Measurements from ENCODE around the gene C17orf113.

C17orf113 gene

GRCh38 chr17:42072323-42073187 is 22.2 kb upstream of the C17orf113 start:
- no peak for DNase-seq

- no peak for DNase-seq
Measured at GRCh38 chr17:42071810-42072209, 21.4 kb upstream of the C17orf113 start.

- DNase-seq: no peak
Measured at GRCh38 chr17:42068979-42069378, 18.6 kb upstream of the C17orf113 start.

GRCh38 chr17:42067371-42068091 is 17.1 kb upstream of the C17orf113 start:
- peak; percentile 50 for DNase-seq

GRCh38 chr17:42065201-42065600 is 14.8 kb upstream of the C17orf113 start:
- no peak for DNase-seq

GRCh38 chr17:42062681-42063080 is 12.3 kb upstream of the C17orf113 start:
- no peak for DNase-seq

- no peak for DNase-seq
Measured at GRCh38 chr17:42061646-42062487, 11.5 kb upstream of the C17orf113 start.

GRCh38 chr17:42060231-42060630 is 9.8 kb upstream of the C17orf113 start:
- no peak for DNase-seq

GRCh38 chr17:42059815-42060214 is 9.4 kb upstream of the C17orf113 start:
- no peak for DNase-seq

GRCh38 chr17:42058063-42058462 is 7.7 kb upstream of the C17orf113 start:
- DNase-seq: no peak

- no peak for DNase-seq
Measured at GRCh38 chr17:42056635-42057034, 6.2 kb upstream of the C17orf113 start.

GRCh38 chr17:42055496-42055895 is 5.1 kb upstream of the C17orf113 start:
- no peak for DNase-seq

- no peak for DNase-seq
Measured at GRCh38 chr17:42055027-42055426, 4.6 kb upstream of the C17orf113 start.

- no peak for DNase-seq
Measured at GRCh38 chr17:42053731-42054500, 3.5 kb upstream of the C17orf113 start.

- DNase-seq: no peak
Measured at GRCh38 chr17:42052346-42052877, 2.0 kb upstream of the C17orf113 start.

GRCh38 chr17:42051645-42052044 is 1.2 kb upstream of the C17orf113 start:
- no peak for DNase-seq

- no peak for DNase-seq
Measured at GRCh38 chr17:42051013-42051400, 606 bp upstream of the C17orf113 start.

GRCh38 chr17:42049834-42050392 is 488 bp downstream of the C17orf113 start:
- DNase-seq: no peak

- no peak for DNase-seq
Measured at GRCh38 chr17:42047343-42047742, 3.1 kb downstream of the C17orf113 start.

GRCh38 chr17:42045719-42046118 is 4.7 kb downstream of the C17orf113 start:
- DNase-seq: no peak

GRCh38 chr17:42042598-42043319 is 7.6 kb downstream of the C17orf113 start:
- no peak for DNase-seq
